Upper lobe of left lung (tissue), 6 donors: ENCODE data around the gene CCZ1B. TPM values are rescaled to one million over a fixed set of nuclear protein-coding genes. Genes with fewer than 3 reads are reported as not detected.

Experiments used
- total RNA-seq, 6 donors: library from RNA; depleted of rRNA in 4 of 6; stranded (reverse); fragments of >200 nt in 4 of 6; gene quantifications; one replicate each; pipeline versions ENCODE4 v1.1.0 to v1.2.1, GENCODE V29; 2016 to 2021
- donor health status: DM: no; HTN: no; CAD: no; lungs with moderate emphysema.
- donor health status: DM: no; HTN: yes; CAD: no; lungs with severe emphysema.

Gene CCZ1B
- total RNA-seq, 6 donors from 2014 or later = 25.9 to 123 (median 44.3) TPM

Other genes starting within 250 kb of the CCZ1B start
- 10 to 100 TPM; 24.2 to 57.9 (median 48.4) TPM for gene ZDHHC4, start 248.8 kb downstream of the CCZ1B start, total RNA-seq
- gene INTS15, start 236.3 kb downstream of the CCZ1B start, total RNA-seq = 10 to 100 TPM; 23.4 to 61.8 (median 35.4) TPM
- 10 to 100 TPM in 2 of 6 donors, 1 to 10 TPM in 4; 2.9 to 11.9 (median 7.0) TPM for gene ZNF853, start 210.7 kb downstream of the CCZ1B start, total RNA-seq
- 100 to 1,000 TPM in 1 of 6 donors, 10 to 100 TPM in 5; 31.6 to 132 (median 43.1) TPM for gene ZNF316, start 189.0 kb downstream of the CCZ1B start, total RNA-seq
- gene ZNF12, start 119.3 kb downstream of the CCZ1B start, total RNA-seq = 10 to 100 TPM; 15.8 to 28.5 (median 23.9) TPM
- 10 to 100 TPM in 1 of 6 donors, 1 to 10 TPM in 4, under 1 TPM in 1; 0.49 to 20.1 (median 4.3) TPM for gene RSPH10B2, start 72.2 kb downstream of the CCZ1B start, total RNA-seq